NCI-H1092 treated with DMSO at 0.1 percent for 48 hours (cell line): ENCODE data around the gene DPT.

Experiments used
- DNase-seq: peaks from one replicate; lab custom pipeline; 2025; lab: John Stamatoyannopoulos, UW

The DPT gene

GRCh38 chr1:168735974-168736373, 7.0 kb upstream of the DPT start:
- DNase-seq: no peak

DNA sequence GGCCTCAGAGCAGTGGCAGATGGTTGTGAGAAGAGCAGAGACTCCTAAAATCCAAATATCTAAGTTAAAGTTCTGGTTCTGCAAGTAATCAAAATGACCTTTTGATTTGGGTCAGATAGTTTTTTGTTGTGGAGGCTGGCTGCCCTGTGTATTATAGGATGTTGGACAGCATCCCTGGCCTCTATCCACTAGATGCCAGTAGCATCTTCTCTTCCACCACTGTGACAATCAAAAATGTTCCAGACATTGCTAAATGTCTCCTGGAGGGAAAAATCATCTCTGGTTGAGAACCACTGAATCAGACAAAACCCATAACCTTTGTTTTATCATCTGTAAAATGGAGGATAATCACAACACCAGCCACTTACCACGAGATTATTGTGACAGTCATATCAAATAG, 5.9 kb upstream of the DPT start:
- DNase-seq: no peak

DNA sequence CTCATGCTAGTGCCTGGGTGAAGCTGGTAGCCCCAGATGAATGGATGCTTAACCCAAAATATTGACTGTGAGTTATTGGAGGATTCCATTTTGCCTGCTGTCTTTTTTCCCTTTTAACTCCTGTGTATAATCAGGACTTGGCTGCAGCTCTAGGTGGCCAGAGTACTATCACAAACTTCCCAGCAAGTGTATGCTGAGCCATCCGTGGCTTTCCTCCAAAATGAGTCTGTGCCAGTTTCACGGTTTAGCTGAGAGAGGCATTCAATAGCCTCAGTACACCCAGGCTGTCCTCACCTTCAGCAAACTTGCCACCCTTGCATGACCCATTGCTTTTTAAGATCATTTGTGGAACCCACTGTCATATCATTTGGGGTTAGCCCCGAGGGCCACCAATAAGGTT, 5.3 kb upstream of the DPT start:
- no peak for DNase-seq

GRCh38 chr1:168733241-168733640, 4.2 kb upstream of the DPT start:
- no peak for DNase-seq

- DNase-seq: no peak
These were observed 3.7 kb upstream of the DPT start for GRCh38 chr1:168732736-168733135.

- no peak for DNase-seq
These were observed 2.4 kb upstream of the DPT start for GRCh38 chr1:168731244-168731953.

DNA sequence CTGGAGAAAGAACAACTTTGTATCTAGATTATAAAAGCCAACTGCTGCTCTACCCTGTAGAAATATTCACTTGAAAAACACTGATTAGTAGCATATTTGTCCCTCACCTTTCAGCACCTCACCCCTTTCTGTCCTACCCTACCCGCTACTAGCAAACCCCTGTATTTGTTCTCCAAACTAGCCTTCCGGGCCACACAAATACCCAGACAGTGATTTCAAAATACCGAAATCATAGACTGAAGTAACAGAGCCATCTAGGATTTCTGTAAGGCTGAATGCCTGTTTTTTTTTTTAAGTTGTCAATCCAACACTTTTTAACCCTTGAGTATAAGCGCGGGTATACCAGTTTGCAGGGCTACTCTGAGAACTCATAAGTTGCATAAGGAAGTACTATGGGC, 398 bp upstream of the DPT start:
- DNase-seq: no peak

DNA sequence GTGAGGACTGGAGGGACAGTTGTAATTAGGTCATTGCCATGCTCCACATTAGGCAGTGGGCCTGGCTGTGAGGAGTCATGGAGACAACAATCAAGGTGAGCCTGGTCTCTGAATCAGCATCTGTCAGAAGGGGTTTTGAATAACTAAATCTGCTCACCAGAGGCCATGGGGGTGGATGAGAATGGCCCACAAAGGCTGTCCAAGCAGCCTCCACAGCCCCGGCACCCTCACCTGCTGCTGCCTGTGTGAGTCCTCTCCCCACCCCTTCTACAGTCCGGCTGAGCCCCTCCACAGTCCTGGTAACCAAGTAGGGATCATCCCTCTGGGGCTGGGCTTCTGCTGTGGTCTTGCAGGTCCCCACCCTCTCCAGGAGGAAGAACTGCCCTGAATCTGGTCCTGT, 2.3 kb downstream of the DPT start:
- no peak for DNase-seq

DNA sequence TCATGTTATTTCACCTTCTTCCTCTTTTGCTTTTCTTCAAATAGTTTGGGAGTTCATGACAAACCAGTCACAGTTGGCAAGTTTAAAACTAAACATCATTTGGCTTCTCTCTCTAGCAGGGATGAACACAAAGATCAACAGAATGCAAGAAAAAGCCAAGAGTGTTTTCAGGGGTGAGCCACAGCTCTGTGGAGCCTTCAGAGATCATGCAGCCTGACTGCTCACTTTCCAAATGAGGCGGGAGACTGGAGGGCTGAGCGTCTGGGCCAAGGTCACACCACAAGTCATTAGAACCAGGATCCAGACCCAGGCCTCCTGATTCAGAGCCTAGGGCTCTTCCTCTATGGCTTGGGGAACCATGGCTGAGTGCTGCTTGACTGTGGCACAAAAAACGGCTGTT, 2.7 kb downstream of the DPT start:
- DNase-seq: no peak

- no peak for DNase-seq
These were observed 3.2 kb downstream of the DPT start for GRCh38 chr1:168725831-168726230.

- no peak for DNase-seq
These were observed 3.9 kb downstream of the DPT start for GRCh38 chr1:168725060-168725459.

GRCh38 chr1:168723000-168723399, 6.0 kb downstream of the DPT start:
- no peak for DNase-seq

GRCh38 chr1:168720839-168721238, 8.2 kb downstream of the DPT start:
- no peak for DNase-seq

GRCh38 chr1:168719306-168720111, 9.5 kb downstream of the DPT start:
- no peak for DNase-seq

DNA sequence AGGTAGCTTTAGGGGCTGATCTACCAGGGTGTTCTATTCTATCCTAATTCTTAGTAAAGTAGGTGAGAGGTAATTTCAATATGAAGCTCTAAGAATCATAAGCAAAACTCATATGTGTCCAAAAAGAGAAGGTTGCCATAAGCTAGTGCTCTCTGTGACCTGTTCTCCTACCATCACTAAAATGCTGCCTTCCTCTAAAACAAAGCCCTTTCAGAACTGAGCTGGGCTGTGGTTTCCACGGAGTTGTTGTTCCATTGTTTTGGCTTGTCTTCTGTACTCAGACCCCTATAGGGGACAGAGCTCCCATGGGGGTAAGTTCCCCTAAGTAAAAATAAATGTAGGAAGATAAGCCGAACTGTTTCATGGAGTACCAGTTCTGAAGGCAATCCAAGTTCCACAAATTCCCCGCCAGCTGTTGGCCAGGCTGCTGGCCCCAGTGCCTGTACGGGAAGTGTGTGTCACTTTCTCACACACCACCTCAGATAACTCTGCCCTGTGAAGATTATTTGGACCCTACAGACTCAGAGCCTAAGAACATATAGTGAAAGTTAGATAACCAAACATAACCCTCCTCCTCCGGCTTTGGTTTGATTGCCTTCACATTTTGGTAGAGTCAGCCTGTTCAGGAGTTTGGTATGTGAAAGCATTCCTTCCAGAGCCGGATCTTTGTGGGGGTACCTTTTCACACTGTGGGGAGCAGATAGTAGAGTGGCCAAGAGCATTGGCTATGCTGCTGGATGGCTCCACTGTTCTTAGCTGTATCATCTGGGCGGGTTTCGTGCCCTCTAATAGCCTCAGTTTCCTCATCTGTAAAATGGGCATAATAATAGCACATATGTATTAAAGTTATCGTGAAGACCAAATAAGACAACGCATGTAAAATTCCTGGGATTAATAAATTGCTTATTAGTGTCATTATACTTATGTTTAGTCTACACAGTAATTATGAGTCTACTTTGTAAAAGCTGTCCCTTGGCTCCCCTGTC, 10.8 kb downstream of the DPT start:
- DNase-seq: no peak

DNA sequence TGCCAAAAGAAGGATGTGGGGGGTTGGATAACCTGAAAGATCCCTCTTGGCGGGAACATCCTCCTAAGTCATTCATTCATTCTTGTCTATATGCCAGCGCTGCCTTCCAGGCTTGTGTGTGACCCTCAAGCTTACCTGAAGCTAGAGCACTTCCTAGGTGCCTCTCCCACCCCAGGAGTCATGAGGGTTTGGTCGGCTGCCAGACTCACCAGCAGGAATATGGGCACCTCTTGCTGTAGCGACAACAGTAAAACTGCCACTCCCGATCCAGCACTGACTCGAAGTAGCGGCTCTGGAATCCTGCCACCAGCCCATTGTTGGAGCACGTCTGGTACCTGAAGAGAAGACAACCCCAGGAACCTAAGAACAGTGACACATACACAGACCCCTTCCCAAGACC, 15.0 kb downstream of the DPT start:
- DNase-seq: no peak

DNA sequence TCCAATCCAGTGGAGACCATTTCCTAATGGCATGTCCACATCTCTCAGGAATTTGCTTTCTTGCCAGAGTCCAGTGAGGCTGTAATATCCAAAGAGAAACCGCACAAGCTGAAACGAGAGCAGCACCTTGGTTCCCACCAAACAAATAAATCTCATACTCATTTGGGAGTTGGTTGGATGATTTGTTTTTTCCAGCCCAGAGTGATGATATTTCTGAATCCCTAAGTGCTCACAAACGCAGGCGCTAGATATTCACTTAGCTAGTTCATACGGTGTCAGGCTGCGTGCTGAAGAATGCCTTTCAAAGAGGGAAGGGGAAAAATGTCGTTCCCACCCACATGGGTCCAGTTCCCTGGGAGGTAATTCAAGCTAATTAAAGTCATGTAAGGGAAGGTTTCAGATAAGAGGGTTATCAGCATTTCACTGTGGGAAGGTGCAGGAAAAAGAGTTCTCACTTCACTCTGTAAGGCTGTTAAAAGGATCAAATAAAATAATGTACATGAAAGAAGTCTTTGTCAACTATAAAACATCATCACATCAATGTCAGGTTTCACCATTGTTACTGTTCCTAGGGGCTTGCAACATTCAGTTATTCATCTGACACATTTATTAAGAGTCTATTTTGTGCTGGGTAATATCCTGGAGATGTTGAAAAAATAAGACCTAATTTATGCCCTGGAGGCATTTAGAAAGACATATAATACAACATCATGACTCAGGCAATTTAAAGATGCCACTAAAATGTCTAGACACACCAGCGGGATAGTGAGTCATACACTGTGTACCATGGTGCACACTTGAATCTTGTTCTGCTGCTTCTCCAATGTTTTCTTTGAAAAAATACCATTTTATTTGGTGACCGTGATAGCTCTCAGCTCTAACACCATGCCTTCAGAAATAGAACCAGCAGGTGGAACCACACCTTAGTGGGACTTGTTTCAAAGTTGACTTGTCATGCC, 19.3 kb downstream of the DPT start:
- DNase-seq: no peak

GRCh38 chr1:168708698-168709404, 20.2 kb downstream of the DPT start:
- DNase-seq: no peak

GRCh38 chr1:168706391-168706992, 22.5 kb downstream of the DPT start:
- DNase-seq: no peak

DNA sequence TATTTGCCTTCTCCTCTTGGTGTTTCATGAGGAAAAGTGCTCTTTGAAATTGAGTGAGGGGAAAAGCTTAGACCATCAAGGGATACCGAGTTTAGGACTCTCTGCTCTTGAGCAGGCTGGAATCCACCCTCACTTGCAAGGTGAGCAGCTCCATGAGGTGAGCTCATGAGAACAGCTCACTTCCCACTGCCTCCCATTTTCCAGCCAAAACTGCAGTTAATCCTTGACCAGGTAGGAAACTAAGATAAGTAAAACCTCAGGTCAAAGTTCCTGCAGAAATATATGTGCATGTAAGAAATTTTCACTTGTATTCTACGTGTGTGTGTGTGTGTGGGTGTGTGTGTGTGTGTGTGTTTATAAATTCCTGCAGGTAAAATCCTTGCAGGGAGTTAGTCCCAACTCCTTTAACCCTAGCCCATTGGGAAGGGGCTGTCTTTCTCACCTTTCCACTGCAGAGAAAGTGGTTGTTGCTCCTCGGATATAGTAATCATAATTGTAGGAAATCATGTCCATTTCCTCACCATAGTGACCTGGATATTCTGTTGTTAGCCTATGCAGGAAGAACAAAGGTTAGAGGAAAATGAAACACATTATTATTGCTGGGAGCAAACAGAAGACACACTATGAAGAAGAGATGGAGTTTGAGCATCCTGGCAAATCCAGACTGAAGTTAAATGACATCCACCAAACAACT, 28.3 kb downstream of the DPT start:
- no peak for DNase-seq
